ENCODE data around the gene ZBTB49.

GRCh38 chr4:4281787-4282186, 8.3 kb upstream of the ZBTB49 start:
- TF ChIP-seq ARID4B (CRISPR knock-in tag; IDR thresholded peaks at IDR 0.05; ENCODE audit: borderline replicate concordance): no peak
- no peak for TF ChIP-seq ATF3 (CRISPR knock-in tag; conservative IDR thresholded peaks at IDR 0.05)
- TF ChIP-seq ZNF121 (CRISPR knock-in tag; IDR thresholded peaks at IDR 0.05): no peak
- TF ChIP-seq TCF7 (CRISPR knock-in tag; IDR thresholded peaks at IDR 0.05; ENCODE audit: low read depth): no peak
